Adipocyte (in vitro differentiated cells): ENCODE data around the gene PNMA6E.

Experiments used
- DNase-seq: peaks from one replicate; pipeline ENCODE4 v3.0.0-alpha.2; 2015; ENCODE audit warnings: low read depth
- H3K27me3 ChIP-seq: replicated peaks from 2 replicates; pipeline ENCODE4 v1.7.0; 2013; ENCODE audit warnings: mild to moderate bottlenecking, low read length, moderate library complexity; ENCODE audit not compliant: control insufficient read depth, insufficient read depth
- H3K36me3 ChIP-seq: 2 replicates; pipeline ENCODE4 v1.7.0; 2013; ENCODE audit warnings: low read length, mild to moderate bottlenecking, moderate library complexity; ENCODE audit not compliant: control insufficient read depth, insufficient read depth, severe bottlenecking
- H3K4me1 ChIP-seq: 2 replicates; pipeline ENCODE4 v1.7.0; 2013; ENCODE audit warnings: mild to moderate bottlenecking, low read length, moderate library complexity; ENCODE audit not compliant: control insufficient read depth, insufficient read depth
- H3K4me3 ChIP-seq: 2 replicates; pipeline ENCODE4 v1.7.0; 2013; ENCODE audit warnings: mild to moderate bottlenecking, low read length, moderate library complexity
- H3K9ac ChIP-seq: 2 replicates; pipeline ENCODE4 v1.7.0; 2013; ENCODE audit warnings: mild to moderate bottlenecking, low read length, moderate library complexity
- H3K9me3 ChIP-seq: 2 replicates; pipeline ENCODE4 v1.7.0; 2013; ENCODE audit warnings: mild to moderate bottlenecking, low read length, moderate library complexity; ENCODE audit not compliant: control insufficient read depth

PNMA6E gene

DNA sequence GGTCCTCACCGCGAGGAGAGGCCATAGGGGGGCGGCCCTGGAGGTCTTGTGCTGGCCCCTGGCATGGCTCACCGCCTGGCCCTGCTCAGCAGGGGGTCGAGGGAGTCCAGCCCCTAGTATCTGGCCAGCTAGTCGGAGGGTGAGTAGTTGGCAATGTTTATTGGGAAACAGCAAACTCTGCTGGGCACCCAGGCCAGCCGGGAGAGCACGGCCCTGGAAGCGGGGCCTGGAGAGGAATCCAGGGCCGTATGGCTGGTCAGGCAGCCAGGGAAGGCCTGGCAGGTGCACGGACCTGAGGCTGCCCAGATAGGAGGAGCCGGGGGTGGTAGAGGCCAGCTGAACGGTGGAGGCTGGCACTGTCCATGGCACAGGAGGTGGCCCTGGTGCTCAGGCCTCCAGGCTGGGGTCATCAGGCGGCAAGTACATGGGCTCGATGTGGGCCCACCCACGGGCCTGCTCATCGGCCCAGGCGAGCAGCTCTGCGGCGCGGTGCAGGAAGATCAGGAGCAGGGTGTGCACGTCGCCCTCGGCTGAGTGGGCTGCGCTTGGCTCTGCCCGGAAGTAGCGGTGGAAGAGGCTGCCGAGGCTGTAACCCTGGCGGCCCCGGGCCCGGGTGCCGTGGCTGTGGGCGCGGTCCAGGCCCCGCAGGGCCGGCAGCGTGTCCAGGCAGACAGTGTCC lies 43.3 kb upstream of the PNMA6E start:
- Histone ChIP-seq H3K4me3 (no peak overlapping the region), H3K9ac (no peak overlapping the region), H3K36me3 (no peaks in the 10 kb centered on the region), H3K27me3 (peaks cover 26% of the 10 kb centered on the region), H3K9me3 (no peaks in the 10 kb centered on the region), H3K4me1 (no peaks in the 10 kb centered on the region)
- no peak for DNase-seq

- no peaks in the 10 kb centered on the region for H3K36me3 ChIP-seq
- H3K4me3 ChIP-seq: no peak overlapping the region
- no peaks in the 10 kb centered on the region for H3K9me3 ChIP-seq
- no peak overlapping the region for H3K9ac ChIP-seq
- H3K4me1 ChIP-seq: no peaks in the 10 kb centered on the region
- DNase-seq: no peak
- peaks cover 26% of the 10 kb centered on the region for H3K27me3 ChIP-seq
Observed at GRCh38 chrX:153443476-153444332, 42.6 kb upstream of the PNMA6E start.

GRCh38 chrX:153442463-153442862 lies 41.3 kb upstream of the PNMA6E start:
- Histone ChIP-seq H3K9me3 (no peaks in the 10 kb centered on the region), H3K36me3 (no peaks in the 10 kb centered on the region), H3K4me1 (no peaks in the 10 kb centered on the region), H3K4me3 (no peak overlapping the region), H3K27me3 (peaks cover 26% of the 10 kb centered on the region), H3K9ac (no peak overlapping the region)
- DNase-seq: no peak

GRCh38 chrX:153441981-153442380 lies 40.8 kb upstream of the PNMA6E start:
- H3K36me3 ChIP-seq: no peaks in the 10 kb centered on the region

DNA sequence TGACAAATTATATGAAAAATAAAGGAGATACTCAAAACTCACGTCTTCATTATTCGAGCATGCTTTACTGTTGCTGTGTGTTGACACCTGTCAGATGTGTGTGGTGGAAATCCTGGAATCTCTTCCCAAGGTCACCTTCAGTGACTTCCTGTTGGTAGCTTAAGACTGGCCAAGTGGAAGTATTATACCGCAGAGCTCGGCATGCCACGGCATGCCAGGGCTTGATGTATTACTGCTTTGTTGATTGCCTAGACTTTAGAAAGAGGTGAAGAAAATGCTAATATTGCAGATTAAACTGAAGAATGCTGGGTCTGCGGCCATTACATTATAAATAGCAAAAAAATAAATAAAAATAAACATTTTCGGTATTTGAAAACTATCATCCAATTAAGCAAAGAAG lies 40.1 kb upstream of the PNMA6E start:
- H3K9ac ChIP-seq: no peak overlapping the region
- DNase-seq: no peak

More at GRCh38 chrX:153441981-153442380, 40.8 kb upstream of the PNMA6E start:
- H3K9ac ChIP-seq: no peak overlapping the region
- no peaks in the 10 kb centered on the region for H3K9me3 ChIP-seq
- no peaks in the 10 kb centered on the region for H3K4me1 ChIP-seq
- no peak for DNase-seq
- H3K4me3 ChIP-seq: no peak overlapping the region
- H3K27me3 ChIP-seq: peaks cover 29% of the 10 kb centered on the region

GRCh38 chrX:153440556-153441135 lies 39.5 kb upstream of the PNMA6E start:
- Histone ChIP-seq H3K36me3 (no peaks in the 10 kb centered on the region), H3K9ac (no peak overlapping the region)
- DNase-seq: no peak

More for the DNA sequence above, 40.1 kb upstream of the PNMA6E start:
- peaks cover 36% of the 10 kb centered on the region for H3K27me3 ChIP-seq
- H3K4me3 ChIP-seq: no peak overlapping the region
- H3K9me3 ChIP-seq: no peaks in the 10 kb centered on the region
- no peaks in the 10 kb centered on the region for H3K4me1 ChIP-seq
- H3K36me3 ChIP-seq: no peaks in the 10 kb centered on the region

GRCh38 chrX:153439977-153440376 lies 38.8 kb upstream of the PNMA6E start:
- no peak overlapping the region for H3K9ac ChIP-seq
- H3K27me3 ChIP-seq: peaks cover 46% of the 10 kb centered on the region
- no peaks in the 10 kb centered on the region for H3K36me3 ChIP-seq
- H3K9me3 ChIP-seq: no peaks in the 10 kb centered on the region
- no peak for DNase-seq
- H3K4me1 ChIP-seq: no peaks in the 10 kb centered on the region
- no peak overlapping the region for H3K4me3 ChIP-seq

More at GRCh38 chrX:153440556-153441135, 39.5 kb upstream of the PNMA6E start:
- Histone ChIP-seq H3K27me3 (peaks cover 42% of the 10 kb centered on the region), H3K4me3 (no peak overlapping the region), H3K4me1 (no peaks in the 10 kb centered on the region), H3K9me3 (no peaks in the 10 kb centered on the region)

- Histone ChIP-seq H3K9ac (no peak overlapping the region), H3K9me3 (no peaks in the 10 kb centered on the region), H3K36me3 (no peaks in the 10 kb centered on the region), H3K4me1 (no peaks in the 10 kb centered on the region), H3K27me3 (peaks cover 55% of the 10 kb centered on the region), H3K4me3 (no peak overlapping the region)
- peak; percentile 30 for DNase-seq
Observed at GRCh38 chrX:153438532-153438931, 37.4 kb upstream of the PNMA6E start.

DNA sequence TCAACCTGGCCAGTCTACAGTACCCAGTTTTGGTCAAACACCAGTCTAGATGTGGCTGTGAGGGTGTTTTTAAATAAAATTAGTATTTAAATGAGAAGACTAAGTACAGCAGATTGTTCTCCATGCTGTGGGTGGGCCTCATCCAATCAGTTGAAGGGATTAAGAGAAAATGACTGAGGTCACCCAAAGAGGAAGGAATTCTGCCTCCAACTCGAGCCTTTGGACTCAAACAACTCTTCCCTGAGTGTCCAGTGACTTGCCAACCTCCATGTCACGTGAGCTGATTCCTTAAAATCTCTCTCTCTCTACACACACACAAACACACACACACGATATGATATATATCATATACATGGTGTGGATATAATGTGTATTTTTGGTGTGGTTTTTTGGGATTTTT lies 34.7 kb upstream of the PNMA6E start:
- DNase-seq: no peak
- no peaks in the 10 kb centered on the region for H3K4me1 ChIP-seq

GRCh38 chrX:153434801-153435200 lies 33.7 kb upstream of the PNMA6E start:
- Histone ChIP-seq H3K4me1 (no peaks in the 10 kb centered on the region), H3K36me3 (no peaks in the 10 kb centered on the region), H3K27me3 (peaks cover 52% of the 10 kb centered on the region), H3K4me3 (no peak overlapping the region), H3K9ac (no peak overlapping the region), H3K9me3 (peaks cover 11% of the 10 kb centered on the region)
- DNase-seq: no peak

More for the DNA sequence above, 34.7 kb upstream of the PNMA6E start:
- Histone ChIP-seq H3K36me3 (no peaks in the 10 kb centered on the region), H3K9me3 (peaks cover 7% of the 10 kb centered on the region), H3K4me3 (no peak overlapping the region), H3K9ac (no peak overlapping the region), H3K27me3 (peaks cover 58% of the 10 kb centered on the region)

DNA sequence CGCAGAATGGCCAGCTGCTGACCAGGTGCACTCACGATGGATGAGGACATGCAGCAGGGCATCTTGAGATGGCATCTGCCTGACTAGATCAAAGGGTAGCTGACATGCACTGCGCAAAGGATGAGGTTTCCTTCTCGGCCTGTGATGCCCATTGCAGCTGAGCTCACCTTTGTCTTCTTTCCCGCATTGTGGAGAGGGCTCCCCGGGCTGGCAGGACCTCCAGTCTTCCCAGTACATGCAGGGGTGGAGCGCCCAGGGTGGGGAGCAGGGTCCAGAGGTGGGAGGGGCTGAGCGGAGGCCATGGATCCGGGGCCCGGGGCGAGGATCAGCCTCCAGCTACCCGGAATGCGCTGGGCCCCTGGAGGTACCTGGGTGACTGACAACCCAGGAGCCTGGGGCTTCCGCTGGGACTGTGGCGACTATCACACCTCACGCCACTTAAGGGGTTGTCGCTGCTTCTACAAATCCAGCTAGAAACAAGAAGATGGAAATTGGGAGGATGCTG lies 32.7 kb upstream of the PNMA6E start:
- peaks cover 56% of the 10 kb centered on the region for H3K27me3 ChIP-seq
- no peaks in the 10 kb centered on the region for H3K36me3 ChIP-seq
- peaks cover 11% of the 10 kb centered on the region for H3K9me3 ChIP-seq
- no peak for DNase-seq
- H3K4me3 ChIP-seq: no peak overlapping the region
- H3K9ac ChIP-seq: no peak overlapping the region
- no peaks in the 10 kb centered on the region for H3K4me1 ChIP-seq
